Spleen (tissue), 11 donors: Measurements from ENCODE around the gene DCLRE1A. TPM values are rescaled to one million over a fixed set of nuclear protein-coding genes. Genes with fewer than 3 reads are reported as not detected.
"Not testable (repeated sequence)": the region's sequence is repeated elsewhere in the genome, so short reads cannot be mapped to it uniquely, and the experiment has no call there.

ENCODE experiments used
- DNase-seq: peaks from one replicate; pipeline ENCODE4 v3.0.0-alpha.2; 2020
- H3K27ac ChIP-seq, 8 donors: fragments of 200-600 bp; sonication (generic) in 7 of 8; 1 replicate in 4 of 8; 2 replicates in 4 of 8; pipeline versions ENCODE4 v1.5.0 to v1.8.0; 2016 to 2021; ENCODE audit warnings: inconsistent platforms in 4 of 8, mild to moderate bottlenecking in 4 of 8, moderate library complexity in 1 of 8
- H3K27me3 ChIP-seq, 7 donors: fragments of 200-600 bp; sonication (generic) in 6 of 7; replicated peaks in 1 of 7; 1 replicate in 4 of 7; 2 replicates in 3 of 7; pipeline versions ENCODE4 v1.5.0 to v1.8.0; 2016 to 2021; ENCODE audit warnings: inconsistent platforms in 3 of 7, mild to moderate bottlenecking in 1 of 7
- H3K36me3 ChIP-seq, 6 donors: fragments of 200-600 bp; sonication (generic) in 5 of 6; 1 replicate in 4 of 6; 2 replicates in 2 of 6; pipeline versions ENCODE4 v1.5.0 to v1.8.0; 2016 to 2021; ENCODE audit warnings: inconsistent platforms in 2 of 6
- H3K4me1 ChIP-seq, 6 donors: fragments of 200-600 bp; sonication (generic) in 5 of 6; 1 replicate in 3 of 6; 2 replicates in 3 of 6; pipeline versions ENCODE4 v1.5.0 to v1.8.0; 2016 to 2021; ENCODE audit warnings: inconsistent platforms in 3 of 6
- H3K4me3 ChIP-seq, 8 donors: fragments of 200-600 bp; sonication (generic) in 7 of 8; 1 replicate in 4 of 8; 2 replicates in 4 of 8; pipeline versions ENCODE4 v1.5.0 to v1.8.0; 2016 to 2021; ENCODE audit warnings: inconsistent platforms in 4 of 8, mild to moderate bottlenecking in 4 of 8, moderate library complexity in 2 of 8
- H3K9me3 ChIP-seq, 8 donors: fragments of 200-600 bp; sonication (generic) in 7 of 8; 1 replicate in 4 of 8; 2 replicates in 4 of 8; pipeline versions ENCODE4 v1.5.0 to v1.8.0; 2016 to 2021; ENCODE audit warnings: inconsistent platforms in 4 of 8
- POLR2A ChIP-seq, 3 donors: fragments of 450-650 bp; IDR thresholded peaks; one replicate each; pipeline ENCODE4 v1.5.1; 2017; ENCODE audit warnings: antibody characterized with exemption in 3 of 3, mild to moderate bottlenecking in 1 of 3
- POLR2AphosphoS5 ChIP-seq, 3 donors: sonication (generic); formaldehyde crosslinking; IDR thresholded peaks; one replicate each; pipeline ENCODE4 v1.5.1; 2017; ENCODE audit warnings: antibody characterized with exemption in 3 of 3
- WGBS, 5 donors: extraction: QIAGEN DNeasy Blood & Tissue Kit in 3 of 5; methylation state at CpG; one replicate each; pipeline versions ENCODE4 v1.1.5 to v1.1.7; 2013 to 2018; 5-methylcytosine and 5-hydroxymethylcytosine counted together
- intact Hi-C: fragments of 100-400 bp; cut with DNase I; formaldehyde crosslinking; loops from one replicate; pipeline ENCODE4 v1.15.0; 2023; ENCODE audit warnings: low total_unique reads
- polyA plus RNA-seq, 3 donors: library from polyadenylated mRNA; stranded (reverse); fragments of 200-250 nt; gene quantifications; one replicate each; pipeline ENCODE4 v1.2.1, GENCODE V29; 2013
- total RNA-seq, 7 donors: library from RNA; depleted of rRNA in 3 of 7; stranded (reverse); fragments of >200 nt in 3 of 7; fragmentation: NEBNext Ultra II Directional in 4 of 7; extraction: Animal tissue kit (Norgen Biotek cat#: 25700) in 4 of 7; gene quantifications; one replicate each; pipeline versions ENCODE4 v1.1.0 to v1.2.1, GENCODE V29; 2016 to 2021
- TF ChIP-seq, protein P1 (sequence below), 11 experiments: fragments of 200-600 bp in 7 of 11; fragments of 450-650 bp in 4 of 11; sonication (generic) in 4 of 11; IDR thresholded peaks in 8 of 11; conservative IDR thresholded peaks in 3 of 11; 1 replicate in 7 of 11; 2 replicates in 4 of 11; pipeline versions ENCODE4 v1.4.0 to v1.8.0; 2016 to 2021; ENCODE audit warnings: antibody characterized with exemption in 11 of 11, inconsistent platforms in 4 of 11, mild to moderate bottlenecking in 1 of 11
- donor health status: healthy with polysubstance abuse.
- donor health status: DM: no; HTN: no; CAD: no; lungs with moderate emphysema.
- donor health status: DM: no; HTN: no; CAD: no.
- donor health status: Bipolar disorder and iron deficiency.
- donor health status: healthy.
- donor health status: DM: no; HTN: no; CAD: no.
- donor health status: DM: yes; HTN: yes; CAD: no.

The DCLRE1A gene
- total and polyA plus RNA-seq, 10 donors: 2.1 to 8.3 (median 6.0) TPM

DNA sequence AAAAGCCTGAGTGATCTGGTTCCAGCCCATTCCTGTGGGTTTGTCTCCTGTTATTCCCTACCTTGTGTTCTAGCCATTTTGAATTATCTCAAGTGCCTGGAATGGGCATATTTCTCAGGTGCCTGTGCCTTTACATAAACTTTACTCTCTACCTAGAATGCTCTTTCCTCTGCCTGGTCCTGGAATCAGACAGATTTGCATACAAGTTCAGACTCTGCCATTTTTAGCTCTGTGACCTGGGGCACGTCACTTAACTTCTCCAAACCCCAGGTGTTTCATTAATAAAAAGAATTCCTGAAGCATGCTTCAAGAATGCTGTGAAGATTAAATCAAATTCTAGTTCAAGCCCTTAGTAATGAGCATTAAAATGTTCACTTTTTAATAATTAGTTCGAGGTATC is 7.8 kb downstream of the DCLRE1A start:
- no peaks in the 10 kb centered on the region for H3K27me3 ChIP-seq
- no peak overlapping the region for H3K4me3 ChIP-seq
- no peak overlapping the region for H3K27ac ChIP-seq
- no peaks in the 10 kb centered on the region for H3K9me3 ChIP-seq
- DNase-seq: no peak
- H3K36me3 ChIP-seq: peaks cover 0 to 46% (median 3%) of the 10 kb centered on the region in 6 donors
- TF ChIP-seq POLR2AphosphoS5 (IDR thresholded peaks at IDR 0.05): no peak
- TF ChIP-seq, protein P1, sequence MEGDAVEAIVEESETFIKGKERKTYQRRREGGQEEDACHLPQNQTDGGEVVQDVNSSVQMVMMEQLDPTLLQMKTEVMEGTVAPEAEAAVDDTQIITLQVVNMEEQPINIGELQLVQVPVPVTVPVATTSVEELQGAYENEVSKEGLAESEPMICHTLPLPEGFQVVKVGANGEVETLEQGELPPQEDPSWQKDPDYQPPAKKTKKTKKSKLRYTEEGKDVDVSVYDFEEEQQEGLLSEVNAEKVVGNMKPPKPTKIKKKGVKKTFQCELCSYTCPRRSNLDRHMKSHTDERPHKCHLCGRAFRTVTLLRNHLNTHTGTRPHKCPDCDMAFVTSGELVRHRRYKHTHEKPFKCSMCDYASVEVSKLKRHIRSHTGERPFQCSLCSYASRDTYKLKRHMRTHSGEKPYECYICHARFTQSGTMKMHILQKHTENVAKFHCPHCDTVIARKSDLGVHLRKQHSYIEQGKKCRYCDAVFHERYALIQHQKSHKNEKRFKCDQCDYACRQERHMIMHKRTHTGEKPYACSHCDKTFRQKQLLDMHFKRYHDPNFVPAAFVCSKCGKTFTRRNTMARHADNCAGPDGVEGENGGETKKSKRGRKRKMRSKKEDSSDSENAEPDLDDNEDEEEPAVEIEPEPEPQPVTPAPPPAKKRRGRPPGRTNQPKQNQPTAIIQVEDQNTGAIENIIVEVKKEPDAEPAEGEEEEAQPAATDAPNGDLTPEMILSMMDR (IDR thresholded peaks at IDR 0.05 in 8 of 11, conservative IDR thresholded peaks at IDR 0.05 in 3 of 11): no peak
- no peak for TF ChIP-seq POLR2A (IDR thresholded peaks at IDR 0.05)
- WGBS, 5 donors: 68 to 83% (median 80%) methylated on average over 2 of the region's 2 CpGs
- peaks cover 0 to 28% (median 6%) of the 10 kb centered on the region in 6 donors for H3K4me1 ChIP-seq
- intact Hi-C loops: no loop called here

DNA sequence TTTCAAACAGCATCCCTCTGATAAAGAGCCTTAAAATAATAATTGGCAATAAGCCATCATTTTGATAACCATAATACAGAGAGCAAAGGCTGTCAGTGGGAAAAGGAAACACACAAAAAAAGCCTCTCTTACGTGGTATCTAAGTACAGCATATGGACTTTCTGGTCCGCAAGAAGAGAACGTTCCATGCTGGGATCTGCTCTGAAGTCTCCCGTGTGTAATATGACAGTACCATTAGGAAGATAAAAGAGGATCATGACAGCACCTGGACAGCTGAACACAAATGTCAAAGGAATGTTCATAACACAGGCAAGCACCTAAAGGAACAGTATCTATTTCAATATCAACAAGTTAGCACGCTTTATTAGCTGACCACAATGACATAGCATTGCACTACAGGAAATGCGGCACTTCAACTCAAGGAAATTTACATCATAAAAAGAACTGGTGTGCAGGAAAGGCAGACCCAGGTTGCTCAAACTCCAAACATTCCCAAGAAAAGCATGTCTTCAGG is 9.9 kb downstream of the DCLRE1A start:
- WGBS, 5 donors: 27 to 48% (median 37%) methylated on average over 6 of the region's 6 CpGs
- peaks cover 0 to 58% (median 6%) of the 10 kb centered on the region in 6 donors for H3K36me3 ChIP-seq
- H3K27me3 ChIP-seq: no peaks in the 10 kb centered on the region
- H3K4me3 ChIP-seq: no peak overlapping the region
- peaks cover 0 to 22% (median 3%) of the 10 kb centered on the region in 6 donors for H3K4me1 ChIP-seq
- no peaks in the 10 kb centered on the region for H3K9me3 ChIP-seq
- TF ChIP-seq POLR2AphosphoS5 (IDR thresholded peaks at IDR 0.05): no peak
- TF ChIP-seq POLR2A (IDR thresholded peaks at IDR 0.05): no peak
- DNase-seq: no peak
- peak overlapping the region in 2 of 8 donors; percentile 49 to 56 for H3K27ac ChIP-seq
- intact Hi-C loops: no loop called here

DNA sequence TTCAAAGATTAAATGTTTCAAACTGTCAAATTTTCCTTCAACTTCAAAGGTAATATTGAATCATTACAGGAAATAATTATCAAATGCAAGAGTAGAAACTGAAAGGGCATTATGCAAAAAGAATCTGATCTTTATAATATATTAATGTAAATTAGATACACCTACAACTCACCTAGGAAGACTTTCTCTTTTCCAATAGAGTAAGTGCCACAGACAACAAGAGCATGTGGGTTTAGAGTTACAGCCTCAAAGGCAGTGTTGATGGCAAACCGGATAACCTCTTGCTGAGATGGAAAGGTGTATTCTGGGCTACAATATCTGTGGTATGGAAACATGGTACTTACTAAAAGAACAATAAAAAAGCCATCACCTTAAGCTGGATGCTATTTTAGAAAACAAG is 11.7 kb downstream of the DCLRE1A start:
- H3K4me3 ChIP-seq: no peak overlapping the region
- H3K27ac ChIP-seq: no peak overlapping the region
- H3K36me3 ChIP-seq: peaks cover 0 to 73% (median 6%) of the 10 kb centered on the region in 6 donors
- no peaks in the 10 kb centered on the region for H3K27me3 ChIP-seq
- H3K4me1 ChIP-seq: peaks cover 0 to 16% (median 3%) of the 10 kb centered on the region in 6 donors
- intact Hi-C loops: no loop called here
- WGBS, 5 donors: 80 to 93% (median 86%) methylated on average over 1 of the region's 1 CpG
- H3K9me3 ChIP-seq: no peaks in the 10 kb centered on the region
- TF ChIP-seq POLR2AphosphoS5 (IDR thresholded peaks at IDR 0.05) (no peak), POLR2A (IDR thresholded peaks at IDR 0.05) (no peak)
- TF ChIP-seq, protein P1 (IDR thresholded peaks at IDR 0.05 in 8 of 11, conservative IDR thresholded peaks at IDR 0.05 in 3 of 11): no peak
- DNase-seq: no peak

DNA sequence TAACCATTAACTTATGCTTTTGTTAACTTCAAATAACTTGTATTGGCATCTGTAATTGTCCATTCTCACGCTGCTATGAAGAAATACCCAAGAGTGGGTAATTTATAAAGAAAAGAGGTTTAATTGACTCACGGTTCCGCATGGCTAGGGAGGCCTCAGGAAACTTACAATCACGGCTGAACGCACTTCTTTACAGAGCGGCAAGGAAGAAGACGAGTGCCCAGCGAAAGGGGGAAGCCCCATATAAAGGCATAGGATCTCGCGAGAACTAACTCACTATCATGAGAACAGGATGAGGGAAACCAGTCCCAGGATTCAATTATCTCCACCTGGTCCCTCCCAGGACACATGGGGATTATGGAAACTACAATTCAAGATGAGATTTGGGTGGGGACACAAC is 25.3 kb downstream of the DCLRE1A start:
- intact Hi-C loops, H3K27me3 ChIP-seq, H3K27ac ChIP-seq, H3K4me3 ChIP-seq, H3K36me3 ChIP-seq, DNase-seq, H3K4me1 ChIP-seq, H3K9me3 ChIP-seq: not testable (repeated sequence)
- WGBS, 5 donors: 69 to 84% (median 82%) methylated on average over 10 of the region's 10 CpGs

DNA sequence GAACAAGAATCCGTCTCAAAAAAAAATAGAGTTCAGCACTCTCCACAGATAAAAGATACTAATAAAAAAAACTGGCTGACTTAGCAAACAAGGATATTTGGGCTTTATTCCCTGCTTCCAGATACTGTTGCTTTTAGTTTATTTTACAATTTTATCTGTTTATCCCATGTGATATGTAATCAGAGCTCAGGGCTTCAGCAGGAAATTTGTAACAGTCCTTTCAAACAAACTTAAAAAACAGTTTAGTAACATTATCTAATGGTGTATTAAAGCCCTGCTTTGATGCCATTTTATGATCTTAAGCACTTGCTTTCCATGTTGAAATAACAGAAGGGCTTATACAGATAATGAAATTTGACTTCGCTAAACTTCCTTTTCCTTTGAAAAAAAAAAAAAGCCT is 28.1 kb downstream of the DCLRE1A start:
- 85 to 96% (median 94%) methylated on average over 2 of the region's 2 CpGs for WGBS, 5 donors

More for the DNA sequence above, 28.1 kb downstream of the DCLRE1A start:
- no peaks in the 10 kb centered on the region for H3K4me1 ChIP-seq
- no peaks in the 10 kb centered on the region for H3K36me3 ChIP-seq
- no peaks in the 10 kb centered on the region for H3K27me3 ChIP-seq
- no peak for DNase-seq
- TF ChIP-seq POLR2A (IDR thresholded peaks at IDR 0.05) (no peak), POLR2AphosphoS5 (IDR thresholded peaks at IDR 0.05) (no peak)
- TF ChIP-seq, protein P1 (IDR thresholded peaks at IDR 0.05 in 8 of 11, conservative IDR thresholded peaks at IDR 0.05 in 3 of 11): no peak
- H3K9me3 ChIP-seq: peaks cover 0 to 4% (median 0%) of the 10 kb centered on the region in 8 donors
- no peak overlapping the region for H3K27ac ChIP-seq
- intact Hi-C loops: no loop called here
- H3K4me3 ChIP-seq: no peak overlapping the region
